CD14-positive monocyte (primary cell): ENCODE results near the gene SLIT3. TPM values are rescaled to one million over a fixed set of nuclear protein-coding genes. Genes with fewer than 3 reads are reported as not detected.

Experiments used
- DNase-seq, 3 donors: peaks; one replicate each; pipeline ENCODE4 v3.0.0-alpha.2; 2011 to 2022
- H2AFZ ChIP-seq: 2 replicates; pipeline ENCODE4 v1.6.0; 2012; ENCODE audit warnings: mild to moderate bottlenecking, low read depth, low read length, inconsistent platforms; ENCODE audit not compliant: insufficient read depth, poor library complexity, severe bottlenecking
- H3K27ac ChIP-seq, 2 donors: 1 replicate in 1 of 2; 2 replicates in 1 of 2; pipeline ENCODE4 v1.5.1; 2012 to 2013; ENCODE audit warnings: low read length in 2 of 2, control low read depth in 1 of 2, inconsistent platforms in 1 of 2, low read depth in 1 of 2, mild to moderate bottlenecking in 1 of 2
- H3K27me3 ChIP-seq, 2 donors: one replicate each; pipeline versions ENCODE4 v1.6.0 to v1.6.1; 2011 to 2013; ENCODE audit warnings: low read length in 2 of 2; ENCODE audit not compliant: control insufficient read depth in 2 of 2, insufficient read depth in 2 of 2
- H3K36me3 ChIP-seq, 2 donors: replicated peaks in 1 of 2; 1 replicate in 1 of 2; 2 replicates in 1 of 2; pipeline versions ENCODE4 v1.5.1 to v1.6.1; 2012 to 2013; ENCODE audit warnings: low read length in 2 of 2, control low read depth in 1 of 2, inconsistent platforms in 1 of 2, mild to moderate bottlenecking in 1 of 2; ENCODE audit not compliant: insufficient read depth in 2 of 2, control insufficient read depth in 1 of 2
- H3K4me1 ChIP-seq, 2 donors: 1 replicate in 1 of 2; 2 replicates in 1 of 2; pipeline versions ENCODE4 v1.5.1 to v1.6.1; 2012 to 2013; ENCODE audit warnings: low read length in 2 of 2, control low read depth in 1 of 2, inconsistent platforms in 1 of 2, mild to moderate bottlenecking in 1 of 2, moderate library complexity in 1 of 2; ENCODE audit not compliant: insufficient read depth in 2 of 2, control insufficient read depth in 1 of 2
- H3K4me2 ChIP-seq: replicated peaks from 2 replicates; pipeline ENCODE3; 2012; ENCODE audit warnings: low read length, moderate library complexity, mild to moderate bottlenecking; ENCODE audit not compliant: poor library complexity, severe bottlenecking; ENCODE audit errors: extremely low read depth
- H3K4me3 ChIP-seq, 3 experiments: fragments of 200-600 bp in 1 of 3; sonication (generic) in 1 of 3; replicated peaks in 1 of 3; 1 replicate in 2 of 3; 2 replicates in 1 of 3; pipeline ENCODE4 v1.5.1; 2011 to 2013; ENCODE audit warnings: low read length in 3 of 3, mild to moderate bottlenecking in 3 of 3, control low read depth in 2 of 3, low read depth in 2 of 3, inconsistent platforms in 1 of 3, moderate library complexity in 1 of 3
- H3K79me2 ChIP-seq: 2 replicates; pipeline ENCODE4 v1.6.0; 2012; ENCODE audit warnings: mild to moderate bottlenecking, control low read depth, inconsistent platforms, low read length, moderate library complexity; ENCODE audit not compliant: insufficient read depth
- H3K9ac ChIP-seq: 2 replicates; pipeline ENCODE4 v1.6.0; 2017; ENCODE audit warnings: low read length, mild to moderate bottlenecking; ENCODE audit not compliant: insufficient read depth, poor library complexity, severe bottlenecking
- H3K9me3 ChIP-seq, 2 donors: replicated peaks in 1 of 2; 1 replicate in 1 of 2; 2 replicates in 1 of 2; pipeline versions ENCODE4 v1.5.1 to v1.6.1; 2012 to 2013; ENCODE audit warnings: low read length in 2 of 2, control low read depth in 1 of 2; ENCODE audit not compliant: control insufficient read depth in 1 of 2, insufficient read depth in 1 of 2
- H4K20me1 ChIP-seq: 2 replicates; pipeline ENCODE4 v1.6.0; 2012; ENCODE audit warnings: mild to moderate bottlenecking, low read length, control low read depth, moderate library complexity; ENCODE audit not compliant: insufficient read depth
- H3K27ac Mint-ChIP-seq, 7 donors: one replicate each; pipeline ENCODE4 v1.8.0; 2020; ENCODE audit warnings: mild to moderate bottlenecking in 7 of 7, mixed read lengths in 7 of 7, moderate library complexity in 6 of 7, inconsistent platforms in 2 of 7
- H3K27me3 Mint-ChIP-seq, 3 donors: one replicate each; pipeline ENCODE4 v1.8.0; 2021 to 2022; ENCODE audit warnings: low read depth in 3 of 3, mild to moderate bottlenecking in 3 of 3, mixed read lengths in 3 of 3, moderate library complexity in 3 of 3, inconsistent platforms in 1 of 3
- H3K36me3 Mint-ChIP-seq, 2 donors: one replicate each; pipeline ENCODE4 v1.8.0; 2020; ENCODE audit warnings: mixed read lengths in 2 of 2, inconsistent platforms in 1 of 2, mild to moderate bottlenecking in 1 of 2
- H3K4me1 Mint-ChIP-seq: one replicate; pipeline ENCODE4 v1.8.0; 2020; ENCODE audit warnings: mild to moderate bottlenecking, mixed read lengths
- H3K4me3 Mint-ChIP-seq, 2 donors: one replicate each; pipeline ENCODE4 v1.8.0; 2020; ENCODE audit warnings: mild to moderate bottlenecking in 2 of 2, mixed read lengths in 2 of 2, moderate library complexity in 1 of 2
- H3K9me3 Mint-ChIP-seq, 7 donors: one replicate each; pipeline ENCODE4 v1.8.0; 2020 to 2022; ENCODE audit warnings: mixed read lengths in 7 of 7, mild to moderate bottlenecking in 6 of 7, moderate library complexity in 6 of 7, inconsistent platforms in 2 of 7
- WGBS: methylation state at CpG from one replicate; pipeline ENCODE4 v1.1.5; 2013; ENCODE audit warnings: missing lambda C conversion rate; ENCODE audit not compliant: insufficient coverage; 5-methylcytosine and 5-hydroxymethylcytosine counted together
- intact Hi-C, 2 donors: fragments of 100-400 bp; cut with micrococcal nuclease; formaldehyde crosslinking; loops; one replicate each; pipeline versions ENCODE4 v1.15.0 to v1.15.1; 2023
- polyA plus RNA-seq, 3 donors: library from polyadenylated mRNA; depleted of rRNA in 1 of 3; unstranded in 2 of 3; stranded (reverse) in 1 of 3; fragments of 300-500 nt in 2 of 3; fragments of >200 nt in 1 of 3; fragmentation: Illumina TruSeq in 2 of 3; gene quantifications; 1 replicate in 2 of 3; 2 replicates in 1 of 3; pipeline ENCODE4 v1.2.3, GENCODE V29; 2012 to 2021
- TF ChIP-seq, protein P1 (sequence below): fragments of 200-600 bp; IDR thresholded peaks from one replicate; pipeline ENCODE4 v1.8.0; 2022; ENCODE audit warnings: antibody characterized with exemption, mild to moderate bottlenecking

Gene SLIT3
- polyA plus RNA-seq, 3 donors = not detected

DNA sequence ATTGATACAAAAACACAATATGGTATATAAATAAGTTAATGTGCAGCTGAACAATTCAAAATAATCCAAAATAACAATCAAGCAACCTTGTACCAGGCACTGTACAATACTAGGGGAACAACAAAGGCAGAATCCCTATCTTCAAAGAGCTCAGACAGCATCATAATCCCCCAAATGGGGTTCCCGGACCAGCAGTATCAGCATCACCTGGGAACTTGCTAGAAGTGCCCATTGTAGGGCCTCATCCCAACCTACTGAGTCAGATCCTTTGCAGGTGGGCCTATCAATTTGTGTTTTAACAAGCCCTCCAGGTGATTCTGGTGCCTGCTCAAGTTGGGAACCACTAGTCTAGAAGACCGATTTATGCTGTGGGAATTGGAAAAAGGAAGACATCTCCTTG lies 27.1 kb downstream of the SLIT3 start:
- H3K4me2 ChIP-seq = no peak overlapping the region
- Mint-ChIP-seq H3K4me3 (no peak overlapping the region), H3K36me3 (no peaks in the 10 kb centered on the region), H3K4me1 (no peaks in the 10 kb centered on the region), H3K27ac (no peak overlapping the region), H3K9me3 (peaks cover 0 to 2% (median 0%) of the 10 kb centered on the region in 7 donors), H3K27me3 (peaks cover 0 to 7% (median 6%) of the 10 kb centered on the region in 3 donors)
- TF ChIP-seq, protein P1, sequence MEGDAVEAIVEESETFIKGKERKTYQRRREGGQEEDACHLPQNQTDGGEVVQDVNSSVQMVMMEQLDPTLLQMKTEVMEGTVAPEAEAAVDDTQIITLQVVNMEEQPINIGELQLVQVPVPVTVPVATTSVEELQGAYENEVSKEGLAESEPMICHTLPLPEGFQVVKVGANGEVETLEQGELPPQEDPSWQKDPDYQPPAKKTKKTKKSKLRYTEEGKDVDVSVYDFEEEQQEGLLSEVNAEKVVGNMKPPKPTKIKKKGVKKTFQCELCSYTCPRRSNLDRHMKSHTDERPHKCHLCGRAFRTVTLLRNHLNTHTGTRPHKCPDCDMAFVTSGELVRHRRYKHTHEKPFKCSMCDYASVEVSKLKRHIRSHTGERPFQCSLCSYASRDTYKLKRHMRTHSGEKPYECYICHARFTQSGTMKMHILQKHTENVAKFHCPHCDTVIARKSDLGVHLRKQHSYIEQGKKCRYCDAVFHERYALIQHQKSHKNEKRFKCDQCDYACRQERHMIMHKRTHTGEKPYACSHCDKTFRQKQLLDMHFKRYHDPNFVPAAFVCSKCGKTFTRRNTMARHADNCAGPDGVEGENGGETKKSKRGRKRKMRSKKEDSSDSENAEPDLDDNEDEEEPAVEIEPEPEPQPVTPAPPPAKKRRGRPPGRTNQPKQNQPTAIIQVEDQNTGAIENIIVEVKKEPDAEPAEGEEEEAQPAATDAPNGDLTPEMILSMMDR = no peak
- DNase-seq = no peak
- no peaks in the 10 kb centered on the region for H3K27me3 ChIP-seq
- H3K4me3 ChIP-seq = no peak overlapping the region
- H4K20me1 ChIP-seq = no peaks in the 10 kb centered on the region
- no peaks in the 10 kb centered on the region for H3K79me2 ChIP-seq
- no peak overlapping the region for H3K27ac ChIP-seq
- H3K9ac ChIP-seq = no peak overlapping the region
- H3K9me3 ChIP-seq = no peaks in the 10 kb centered on the region
- no peaks in the 10 kb centered on the region for H3K36me3 ChIP-seq
- H3K4me1 ChIP-seq = no peaks in the 10 kb centered on the region
- intact Hi-C loops = no loop called here
- H2AFZ ChIP-seq = no peak overlapping the region
- 67% methylated on average over 1 of the region's 2 CpGs for WGBS

DNA sequence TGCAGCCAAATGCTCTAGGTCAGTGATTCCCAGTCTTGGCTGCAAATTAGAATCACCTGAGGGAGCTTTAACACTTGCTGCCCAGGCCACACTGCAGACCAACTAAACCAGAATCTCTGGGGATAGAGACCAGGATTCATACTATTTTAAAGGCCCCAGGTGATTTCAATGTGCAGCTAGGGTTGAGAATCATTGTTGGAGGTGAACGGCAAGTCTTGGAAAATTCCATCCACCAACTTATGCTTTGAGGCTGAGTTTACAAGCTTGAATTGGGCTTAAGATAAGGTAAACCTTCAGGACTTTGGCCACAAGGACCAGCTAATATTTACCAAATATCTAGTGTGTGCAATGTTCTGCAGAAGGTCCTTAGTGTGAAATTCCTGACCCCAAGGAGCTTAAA lies 27.5 kb downstream of the SLIT3 start:
- Histone ChIP-seq H2AFZ (no peak overlapping the region), H3K9me3 (no peaks in the 10 kb centered on the region), H3K4me2 (no peak overlapping the region), H3K9ac (no peak overlapping the region), H4K20me1 (no peaks in the 10 kb centered on the region), H3K4me1 (no peaks in the 10 kb centered on the region), H3K27me3 (no peaks in the 10 kb centered on the region), H3K36me3 (no peaks in the 10 kb centered on the region), H3K79me2 (no peaks in the 10 kb centered on the region), H3K27ac (no peak overlapping the region), H3K4me3 (no peak overlapping the region)
- Mint-ChIP-seq H3K36me3 (no peaks in the 10 kb centered on the region), H3K9me3 (peaks cover 0 to 2% (median 0%) of the 10 kb centered on the region in 7 donors), H3K27me3 (peaks cover 0 to 7% (median 6%) of the 10 kb centered on the region in 3 donors), H3K4me3 (no peak overlapping the region), H3K4me1 (no peaks in the 10 kb centered on the region), H3K27ac (no peak overlapping the region)
- TF ChIP-seq, protein P1 = no peak
- no peak for DNase-seq
- intact Hi-C loops = no loop called here
- WGBS = no CpG with 5 or more reads among the region's 1 CpG
